HepG2 (cell line): ENCODE results near the gene CISD1. TPM values are rescaled to one million over a fixed set of nuclear protein-coding genes. Genes with fewer than 3 reads are reported as not detected.

Experiments
- ATAC-seq: fragments of 200-7000 bp; cut with Tn5 transposase; 3 replicates; pipeline ENCODE4 v1.9.1; 2020; ENCODE audit warnings: mild to moderate bottlenecking, moderate library complexity
- BruUV-seq: library from RNA; stranded (reverse); fragments of 400-500 nt; replicated peaks from 2 replicates; lab custom pipeline; 2021; lab: Mats Ljungman, UMichigan
- CTCF ChIA-PET: fragments of 300-600 bp; formaldehyde crosslinking; extraction: SDS; loops from one replicate; lab custom pipeline; 2021; ENCODE audit warnings: low total read pairs, inconsistent platforms, low intra/inter-chr PET ratio; lab: Yijun Ruan, JAX
- POLR2A ChIA-PET: fragments of 350-600 bp; sonication (Branson Sonifier 250); formaldehyde crosslinking; loops from one replicate; lab custom pipeline; 2020; ENCODE audit warnings: antibody characterized with exemption, inconsistent platforms; lab: Yijun Ruan, JAX
- DNase-seq: peaks from one replicate; pipeline ENCODE4 v3.0.0-alpha.2; 2015; ENCODE audit warnings: low spot score
- FAIRE-seq: peaks from 3 replicates; lab custom pipeline; 2011; peaks lifted over from hg19 to GRCh38; lab: Jason Lieb, UNC
- H2AFZ ChIP-seq: one replicate; pipeline ENCODE4 v1.6.1; 2011; ENCODE audit warnings: low read length, inconsistent platforms
- H3K27ac ChIP-seq: fragments of 300-600 bp; 3 replicates; pipeline ENCODE4 v1.8.0; 2011; ENCODE audit warnings: mixed run types, mild to moderate bottlenecking, mixed read lengths, low read length, inconsistent platforms; ENCODE audit not compliant: insufficient read depth; ENCODE audit errors: extremely low read length
- H3K27me3 ChIP-seq, 2 experiments: fragments of 200-600 bp in 1 of 2; 2 replicates in 1 of 2; 3 replicates in 1 of 2; pipeline versions ENCODE4 v1.6.0 to v1.8.0; 2011; ENCODE audit warnings: low read length in 2 of 2, mild to moderate bottlenecking in 2 of 2, moderate library complexity in 2 of 2, inconsistent platforms in 1 of 2; ENCODE audit not compliant: insufficient read depth in 2 of 2, control insufficient read depth in 1 of 2
- H3K36me3 ChIP-seq, 2 experiments: fragments of 200-600 bp in 1 of 2; replicated peaks in 1 of 2; 2 replicates in 1 of 2; 3 replicates in 1 of 2; pipeline versions ENCODE4 v1.5.1 to v1.8.0; 2011; ENCODE audit warnings: low read length in 2 of 2, inconsistent platforms in 1 of 2; ENCODE audit not compliant: insufficient read depth in 2 of 2, control insufficient read depth in 1 of 2
- H3K4me1 ChIP-seq: 2 replicates; pipeline ENCODE4 v1.5.1; 2012; ENCODE audit warnings: low read length, inconsistent platforms; ENCODE audit not compliant: insufficient read depth
- H3K4me2 ChIP-seq: 2 replicates; pipeline ENCODE4 v1.6.0; 2011; ENCODE audit warnings: low read depth, low read length, inconsistent platforms
- H3K4me3 ChIP-seq, 3 experiments: fragments of 200-600 bp in 1 of 3; sonication (generic), shearing (Covaris generic) in 1 of 3; replicated peaks in 1 of 3; 2 replicates each; pipeline ENCODE4 v1.5.1; 2011 to 2016; ENCODE audit warnings: low read length in 3 of 3, inconsistent platforms in 2 of 3, low read depth in 2 of 3, mild to moderate bottlenecking in 2 of 3, control low read depth in 1 of 3, mixed read lengths in 1 of 3; ENCODE audit not compliant: insufficient read depth in 1 of 3
- H3K79me2 ChIP-seq: one replicate; pipeline ENCODE4 v1.6.1; 2011; ENCODE audit warnings: low read length, inconsistent platforms; ENCODE audit not compliant: insufficient read depth
- H3K9ac ChIP-seq: 2 replicates; pipeline ENCODE4 v1.6.0; 2011; ENCODE audit warnings: mild to moderate bottlenecking, low read depth, low read length, inconsistent platforms; ENCODE audit not compliant: insufficient read depth
- H3K9me3 ChIP-seq: 2 replicates; pipeline ENCODE4 v1.5.1; 2012; ENCODE audit warnings: mild to moderate bottlenecking, low read length
- H4K20me1 ChIP-seq: 2 replicates; pipeline ENCODE4 v1.6.0; 2011; ENCODE audit warnings: inconsistent platforms, mild to moderate bottlenecking, low read length, moderate library complexity; ENCODE audit not compliant: insufficient read depth
- CEBPB ChIP-seq: IDR thresholded peaks from 2 replicates; pipeline ENCODE4 v1.6.1; 2011; ENCODE audit warnings: low read depth, low read length, improper control_type of control experiment, borderline replicate concordance
- CEBPG ChIP-seq: IDR thresholded peaks from 2 replicates; pipeline ENCODE4 v1.6.1; 2016
- ERF ChIP-seq: IDR thresholded peaks from 2 replicates; pipeline ENCODE4 v1.6.1; 2018; ENCODE audit warnings: missing biosample characterization, missing genetic modification reagents
- FOXK1 ChIP-seq: sonication (generic); formaldehyde crosslinking; IDR thresholded peaks from 2 replicates; pipeline ENCODE4 v1.4.0; 2020; ENCODE audit warnings: low read depth, missing genetic modification reagents, borderline replicate concordance
- HMG20B ChIP-seq: conservative IDR thresholded peaks from 2 replicates; pipeline ENCODE4 v1.6.1; 2016; ENCODE audit warnings: missing genetic modification reagents, missing compliant biosample characterization
- KAT8 ChIP-seq: IDR thresholded peaks from 2 replicates; pipeline ENCODE4 v1.6.1; 2016; ENCODE audit warnings: missing genetic modification reagents, missing compliant biosample characterization
- KMT2A ChIP-seq: sonication (generic); formaldehyde crosslinking; IDR thresholded peaks from 2 replicates; pipeline ENCODE4 v1.4.0; 2020; ENCODE audit warnings: missing genetic modification reagents
- PAWR ChIP-seq: sonication (generic); formaldehyde crosslinking; IDR thresholded peaks from 2 replicates; pipeline ENCODE4 v1.4.0; 2020; ENCODE audit warnings: missing genetic modification reagents, mild to moderate bottlenecking, borderline replicate concordance
- POLR2AphosphoS2 ChIP-seq: IDR thresholded peaks from 2 replicates; pipeline ENCODE4 v1.6.1; 2011; ENCODE audit warnings: low read depth, low read length, improper control_type of control experiment
- RCOR2 ChIP-seq: IDR thresholded peaks from 2 replicates; pipeline ENCODE4 v1.6.1; 2016; ENCODE audit warnings: missing biosample characterization, missing genetic modification reagents
- SP2 ChIP-seq: sonication (generic); formaldehyde crosslinking; IDR thresholded peaks from 2 replicates; pipeline ENCODE4 v1.5.1; 2020; ENCODE audit warnings: mild to moderate bottlenecking, missing genetic modification reagents
- THYN1 ChIP-seq: sonication (generic); formaldehyde crosslinking; IDR thresholded peaks from 2 replicates; pipeline ENCODE4 v1.8.1; 2023; ENCODE audit warnings: low read depth, mild to moderate bottlenecking, moderate library complexity, missing genetic modification reagents, borderline replicate concordance
- ZFYVE20 ChIP-seq: sonication (generic); formaldehyde crosslinking; IDR thresholded peaks from 2 replicates; pipeline ENCODE4 v1.8.0; 2023; ENCODE audit warnings: low read depth, mild to moderate bottlenecking, moderate library complexity, missing genetic modification reagents, borderline replicate concordance
- WGBS: methylation state at CpG from one replicate; pipeline ENCODE4 v1.1.6; 2017; ENCODE audit warnings: low lambda C conversion rate; 5-methylcytosine and 5-hydroxymethylcytosine counted together
- in situ Hi-C: cut with HindIII; loops from 2 replicates; pipeline ENCODE4 v1.10.0; 2017; ENCODE audit warnings: low pct_unique_long_range_greater_than_20kb; ENCODE audit not compliant: extremely low pct_ligation_motif_present
- intact Hi-C: fragments of 100-400 bp; cut with micrococcal nuclease; formaldehyde crosslinking; loops from one replicate; pipeline ENCODE4 v1.10.0; 2022; ENCODE audit not compliant: unreplicated experiment
- polyA plus RNA-seq, 8 experiments: library from polyadenylated mRNA; depleted of rRNA in 3 of 8; stranded (reverse) in 7 of 8; unstranded in 1 of 8; fragments of >200 nt; fragmentation: Illumina TruSeq in 4 of 8; extraction: Trizol in 4 of 8; gene quantifications; 2 replicates each; pipeline versions ENCODE4 v1.2.1 to v1.2.3, GENCODE V29; 2011 to 2016; ENCODE audit warnings: low read depth in 4 of 8, missing spikeins in 1 of 8, mixed read lengths in 1 of 8; ENCODE audit not compliant: insufficient read depth in 1 of 8
- total RNA-seq, 5 experiments: library from RNA; depleted of rRNA; stranded (reverse); fragments of >200 nt; fragmentation: Illumina TruSeq; extraction: Trizol; gene quantifications; 2 replicates each; pipeline ENCODE4 v1.2.3, GENCODE V29; 2016; ENCODE audit warnings: low read depth in 1 of 5
- TF ChIP-seq, protein P1 (sequence below): sonication (generic); formaldehyde crosslinking; IDR thresholded peaks from 2 replicates; pipeline ENCODE4 v1.4.0; 2020; ENCODE audit warnings: mild to moderate bottlenecking, missing genetic modification reagents, borderline replicate concordance
- TF ChIP-seq, protein P2 (sequence below): sonication (generic); formaldehyde crosslinking; conservative IDR thresholded peaks from 2 replicates; pipeline ENCODE4 v1.4.0; 2020; ENCODE audit warnings: mild to moderate bottlenecking, missing genetic modification reagents, moderate library complexity

The CISD1 gene
- total and polyA plus RNA-seq, 2 of the 13 experiments (the other 11 are each of a cell fraction or from before 2014, with no cell fraction given) = 63.4 to 78.9 TPM

DNA sequence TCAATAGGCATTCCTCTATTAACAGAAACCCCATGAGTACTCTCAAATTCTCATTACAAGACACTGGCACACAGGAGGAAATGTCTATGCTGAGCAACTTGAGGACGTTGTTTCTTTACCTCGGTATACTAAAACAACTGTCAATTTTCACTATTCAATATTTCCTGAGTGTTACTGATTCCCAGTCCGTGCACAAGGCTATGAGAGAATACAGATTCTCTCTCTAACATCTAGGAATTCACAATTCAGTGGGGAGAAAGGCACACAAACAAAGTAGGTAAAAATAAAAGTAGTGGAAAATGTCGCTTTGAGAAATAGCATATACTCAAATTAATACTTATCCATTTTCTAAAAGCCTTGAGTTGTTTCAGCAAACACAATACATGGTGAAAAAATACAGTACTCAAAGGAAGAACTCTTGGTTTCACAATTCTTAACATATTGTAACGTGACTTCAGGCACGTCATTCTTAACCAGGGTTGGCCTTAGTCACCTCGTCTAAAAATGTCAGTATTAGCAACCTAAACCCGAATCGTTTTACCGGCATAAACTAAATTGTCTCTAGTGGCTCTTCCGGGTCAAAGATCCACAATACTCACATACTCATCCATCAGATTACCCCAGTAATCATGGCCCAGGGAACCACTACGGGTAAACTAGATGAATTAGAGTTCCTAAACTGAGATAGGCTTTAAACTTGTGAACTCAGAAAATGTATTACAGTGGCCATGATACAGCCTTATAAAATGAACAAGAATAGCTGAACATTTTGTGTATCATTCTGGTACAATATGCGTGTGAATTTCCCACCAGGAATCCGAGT, 2.7 kb upstream of the CISD1 start:
- TSS peak; percentile 53 for BruUV-seq
- H3K4me3 ChIP-seq = peak overlapping the region; percentile 74 to 88 (median 83)
- under 1% methylated on average over 14 of the region's 14 CpGs for WGBS
- peak overlapping the region; percentile 92 for H3K27ac ChIP-seq
- in situ Hi-C loops (no loop called here), intact Hi-C loops (loop anchor here (5.0 kb wide), 1 partner anchor 49 kb away; no protein-coding TSS in a partner anchor)
- H3K36me3 ChIP-seq = 0 out of 5 replicates have a peak, but pooled peaks cover 0 to 2% of the 10 kb centered on the region in 2 experiments
- peaks cover 66% of the 10 kb centered on the region for H3K79me2 ChIP-seq
- CTCF ChIA-PET = no interaction called here
- peak overlapping the region; percentile 89 for H3K9ac ChIP-seq
- peak overlapping the region; percentile 78 for H3K4me2 ChIP-seq
- no peak overlapping the region for H2AFZ ChIP-seq
- no peaks in the 10 kb centered on the region; a peak in 1 of 5 replicates for H3K27me3 ChIP-seq
- FAIRE-seq (no peak), DNase-seq (peak; percentile 53), ATAC-seq (no peak)
- POLR2A ChIA-PET = interaction anchor here (3.9 kb wide), 1 partner anchor 28 kb away, joined by 33 read pairs; no protein-coding TSS in a partner anchor
- H3K4me1 ChIP-seq = peaks cover 34% of the 10 kb centered on the region
- H4K20me1 ChIP-seq = peaks cover 8% of the 10 kb centered on the region; the same call in 1 of the 2 replicates
- no peaks in the 10 kb centered on the region for H3K9me3 ChIP-seq
- 0 out of 2 replicates have a peak, but pooled peaks have one; percentile 33 for TF ChIP-seq CEBPB
- no peak for TF ChIP-seq RCOR2 (CRISPR knock-in tag)
- TF ChIP-seq CEBPG = peak; percentile 59
- TF ChIP-seq POLR2AphosphoS2 = no peak
- TF ChIP-seq, protein P1, sequence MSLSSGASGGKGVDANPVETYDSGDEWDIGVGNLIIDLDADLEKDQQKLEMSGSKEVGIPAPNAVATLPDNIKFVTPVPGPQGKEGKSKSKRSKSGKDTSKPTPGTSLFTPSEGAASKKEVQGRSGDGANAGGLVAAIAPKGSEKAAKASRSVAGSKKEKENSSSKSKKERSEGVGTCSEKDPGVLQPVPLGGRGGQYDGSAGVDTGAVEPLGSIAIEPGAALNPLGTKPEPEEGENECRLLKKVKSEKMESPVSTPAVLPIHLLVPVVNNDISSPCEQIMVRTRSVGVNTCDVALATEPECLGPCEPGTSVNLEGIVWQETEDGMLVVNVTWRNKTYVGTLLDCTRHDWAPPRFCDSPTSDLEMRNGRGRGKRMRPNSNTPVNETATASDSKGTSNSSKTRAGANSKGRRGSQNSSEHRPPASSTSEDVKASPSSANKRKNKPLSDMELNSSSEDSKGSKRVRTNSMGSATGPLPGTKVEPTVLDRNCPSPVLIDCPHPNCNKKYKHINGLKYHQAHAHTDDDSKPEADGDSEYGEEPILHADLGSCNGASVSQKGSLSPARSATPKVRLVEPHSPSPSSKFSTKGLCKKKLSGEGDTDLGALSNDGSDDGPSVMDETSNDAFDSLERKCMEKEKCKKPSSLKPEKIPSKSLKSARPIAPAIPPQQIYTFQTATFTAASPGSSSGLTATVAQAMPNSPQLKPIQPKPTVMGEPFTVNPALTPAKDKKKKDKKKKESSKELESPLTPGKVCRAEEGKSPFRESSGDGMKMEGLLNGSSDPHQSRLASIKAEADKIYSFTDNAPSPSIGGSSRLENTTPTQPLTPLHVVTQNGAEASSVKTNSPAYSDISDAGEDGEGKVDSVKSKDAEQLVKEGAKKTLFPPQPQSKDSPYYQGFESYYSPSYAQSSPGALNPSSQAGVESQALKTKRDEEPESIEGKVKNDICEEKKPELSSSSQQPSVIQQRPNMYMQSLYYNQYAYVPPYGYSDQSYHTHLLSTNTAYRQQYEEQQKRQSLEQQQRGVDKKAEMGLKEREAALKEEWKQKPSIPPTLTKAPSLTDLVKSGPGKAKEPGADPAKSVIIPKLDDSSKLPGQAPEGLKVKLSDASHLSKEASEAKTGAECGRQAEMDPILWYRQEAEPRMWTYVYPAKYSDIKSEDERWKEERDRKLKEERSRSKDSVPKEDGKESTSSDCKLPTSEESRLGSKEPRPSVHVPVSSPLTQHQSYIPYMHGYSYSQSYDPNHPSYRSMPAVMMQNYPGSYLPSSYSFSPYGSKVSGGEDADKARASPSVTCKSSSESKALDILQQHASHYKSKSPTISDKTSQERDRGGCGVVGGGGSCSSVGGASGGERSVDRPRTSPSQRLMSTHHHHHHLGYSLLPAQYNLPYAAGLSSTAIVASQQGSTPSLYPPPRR (CRISPR knock-in tag) = no peak
- TF ChIP-seq FOXK1 = no peak
- TF ChIP-seq PAWR (CRISPR knock-in tag) = no peak
- no peak for TF ChIP-seq KMT2A (CRISPR knock-in tag)
- TF ChIP-seq HMG20B (CRISPR knock-in tag) = no peak
- TF ChIP-seq THYN1 (CRISPR knock-in tag) = no peak
- no peak for TF ChIP-seq SP2 (CRISPR knock-in tag)
- TF ChIP-seq ZFYVE20 (CRISPR knock-in tag) = no peak
- TF ChIP-seq ERF = no peak; the same call in 1 of the 2 replicates
- 0 out of 2 replicates have a peak, but pooled peaks have one; percentile 25 for TF ChIP-seq KAT8 (CRISPR knock-in tag)
- TF ChIP-seq, protein P2, sequence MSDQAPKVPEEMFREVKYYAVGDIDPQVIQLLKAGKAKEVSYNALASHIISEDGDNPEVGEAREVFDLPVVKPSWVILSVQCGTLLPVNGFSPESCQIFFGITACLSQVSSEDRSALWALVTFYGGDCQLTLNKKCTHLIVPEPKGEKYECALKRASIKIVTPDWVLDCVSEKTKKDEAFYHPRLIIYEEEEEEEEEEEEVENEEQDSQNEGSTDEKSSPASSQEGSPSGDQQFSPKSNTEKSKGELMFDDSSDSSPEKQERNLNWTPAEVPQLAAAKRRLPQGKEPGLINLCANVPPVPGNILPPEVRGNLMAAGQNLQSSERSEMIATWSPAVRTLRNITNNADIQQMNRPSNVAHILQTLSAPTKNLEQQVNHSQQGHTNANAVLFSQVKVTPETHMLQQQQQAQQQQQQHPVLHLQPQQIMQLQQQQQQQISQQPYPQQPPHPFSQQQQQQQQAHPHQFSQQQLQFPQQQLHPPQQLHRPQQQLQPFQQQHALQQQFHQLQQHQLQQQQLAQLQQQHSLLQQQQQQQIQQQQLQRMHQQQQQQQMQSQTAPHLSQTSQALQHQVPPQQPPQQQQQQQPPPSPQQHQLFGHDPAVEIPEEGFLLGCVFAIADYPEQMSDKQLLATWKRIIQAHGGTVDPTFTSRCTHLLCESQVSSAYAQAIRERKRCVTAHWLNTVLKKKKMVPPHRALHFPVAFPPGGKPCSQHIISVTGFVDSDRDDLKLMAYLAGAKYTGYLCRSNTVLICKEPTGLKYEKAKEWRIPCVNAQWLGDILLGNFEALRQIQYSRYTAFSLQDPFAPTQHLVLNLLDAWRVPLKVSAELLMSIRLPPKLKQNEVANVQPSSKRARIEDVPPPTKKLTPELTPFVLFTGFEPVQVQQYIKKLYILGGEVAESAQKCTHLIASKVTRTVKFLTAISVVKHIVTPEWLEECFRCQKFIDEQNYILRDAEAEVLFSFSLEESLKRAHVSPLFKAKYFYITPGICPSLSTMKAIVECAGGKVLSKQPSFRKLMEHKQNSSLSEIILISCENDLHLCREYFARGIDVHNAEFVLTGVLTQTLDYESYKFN (CRISPR knock-in tag) = 0 out of 2 replicates have a peak, but pooled peaks have one; percentile 13
